PFSK-1 (cell line): ENCODE data around the gene MYH15.

Experiments used
- POLR2AphosphoS5 ChIP-seq: IDR thresholded peaks from 2 replicates; pipeline ENCODE4 v1.6.1; 2012; ENCODE audit warnings: low read depth, mild to moderate bottlenecking, control low read depth, low read length, moderate library complexity
- REST ChIP-seq, 2 experiments: IDR thresholded peaks; 2 replicates each; pipeline versions ENCODE4 v1.6.1 to v1.8.0; 2011 to 2012; ENCODE audit warnings: low read depth in 2 of 2, low read length in 2 of 2, control low read depth in 1 of 2, inconsistent platforms in 1 of 2, mild to moderate bottlenecking in 1 of 2, moderate library complexity in 1 of 2; ENCODE audit not compliant: insufficient read depth in 1 of 2
- SIN3A ChIP-seq: IDR thresholded peaks from 2 replicates; pipeline ENCODE4 v1.6.1; 2012; ENCODE audit warnings: mild to moderate bottlenecking, low read length, moderate library complexity, borderline replicate concordance; ENCODE audit not compliant: insufficient read depth
- TAF1 ChIP-seq: IDR thresholded peaks from 2 replicates; pipeline ENCODE4 v1.6.1; 2012; ENCODE audit warnings: low read length, control low read depth, borderline replicate concordance; ENCODE audit not compliant: insufficient read depth

DNA sequence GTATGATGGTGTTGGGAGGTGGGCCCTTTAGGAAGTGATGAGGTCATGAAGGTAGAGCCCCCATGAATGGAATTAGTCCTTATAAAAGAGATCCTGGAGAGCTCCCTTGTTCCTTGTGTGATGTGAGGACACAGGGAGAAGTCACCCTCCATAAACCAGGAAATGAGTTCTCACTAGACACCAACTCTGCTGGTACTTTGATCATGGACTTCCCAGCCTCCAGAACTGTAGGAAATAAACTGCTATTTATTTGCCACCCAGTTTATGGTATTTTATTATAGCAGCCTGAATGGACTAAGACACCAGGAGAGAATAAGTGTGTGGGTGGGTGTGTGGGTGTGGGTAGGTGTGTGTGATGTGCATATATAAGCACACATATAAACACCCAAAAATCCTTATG, 71.9 kb downstream of the MYH15 start:
- TF ChIP-seq TAF1 = no peak
- TF ChIP-seq POLR2AphosphoS5 = no peak
- no peak for TF ChIP-seq REST (IDR thresholded peaks at IDR 0.05; ENCODE audit: insufficient read depth in 1 of 2, low read depth in 2 of 2, low read length in 2 of 2)
- no peak for TF ChIP-seq SIN3A
